WTC11 (cell line): ENCODE measurements around the gene LGI4.

Experiments used
- FOXJ3 ChIP-seq: sonication (generic); formaldehyde crosslinking; IDR thresholded peaks from 2 replicates; pipeline ENCODE4 v1.9.0; 2021; ENCODE audit warnings: missing genetic modification reagents, mild to moderate bottlenecking, borderline replicate concordance
- NR1H2 ChIP-seq: sonication (generic); formaldehyde crosslinking; IDR thresholded peaks from 2 replicates; pipeline ENCODE4 v1.9.0; 2021; ENCODE audit warnings: mild to moderate bottlenecking, moderate library complexity, missing genetic modification reagents
- NR3C1 ChIP-seq: sonication (generic); formaldehyde crosslinking; conservative IDR thresholded peaks from 2 replicates; pipeline ENCODE4 v1.8.1; 2023; ENCODE audit warnings: low read depth, mild to moderate bottlenecking, missing genetic modification reagents
- PRDM15 ChIP-seq: sonication (generic); formaldehyde crosslinking; IDR thresholded peaks from 2 replicates; pipeline ENCODE4 v1.8.0; 2022; ENCODE audit warnings: missing genetic modification reagents
- SOX15 ChIP-seq: fragments of 250-450 bp; sonication (Bioruptor Pico); IDR thresholded peaks from 2 replicates; pipeline ENCODE4 v1.9.0; 2021; ENCODE audit warnings: mild to moderate bottlenecking
- TEAD1 ChIP-seq: sonication (generic); formaldehyde crosslinking; IDR thresholded peaks from 2 replicates; pipeline ENCODE4 v1.8.0; 2022; ENCODE audit warnings: mild to moderate bottlenecking, missing genetic modification reagents
- USF2 ChIP-seq: sonication (generic); formaldehyde crosslinking; IDR thresholded peaks from 2 replicates; pipeline ENCODE4 v1.8.1; 2023; ENCODE audit warnings: mild to moderate bottlenecking, missing genetic modification reagents, moderate library complexity
- ZNF121 ChIP-seq: sonication (generic); formaldehyde crosslinking; IDR thresholded peaks from 2 replicates; pipeline ENCODE4 v1.8.0; 2023; ENCODE audit warnings: missing genetic modification reagents
- ZNF281 ChIP-seq: sonication (generic); formaldehyde crosslinking; IDR thresholded peaks from 2 replicates; pipeline ENCODE4 v1.8.0; 2023; ENCODE audit warnings: mild to moderate bottlenecking, missing genetic modification reagents
- TF ChIP-seq, protein P1 (sequence below): fragments of 200-600 bp; IDR thresholded peaks from 2 replicates; pipeline ENCODE4 v1.8.0; 2022; ENCODE audit warnings: antibody characterized with exemption
- TF ChIP-seq, protein P2 (sequence below): sonication (generic); formaldehyde crosslinking; IDR thresholded peaks from 2 replicates; pipeline ENCODE4 v1.8.0; 2022; ENCODE audit warnings: mild to moderate bottlenecking, missing genetic modification reagents
- TF ChIP-seq, protein P3 (sequence below): sonication (generic); formaldehyde crosslinking; IDR thresholded peaks from 2 replicates; pipeline ENCODE4 v1.8.1; 2022; ENCODE audit warnings: low read depth, mild to moderate bottlenecking, moderate library complexity, missing genetic modification reagents, borderline replicate concordance

- TF ChIP-seq, protein P1, sequence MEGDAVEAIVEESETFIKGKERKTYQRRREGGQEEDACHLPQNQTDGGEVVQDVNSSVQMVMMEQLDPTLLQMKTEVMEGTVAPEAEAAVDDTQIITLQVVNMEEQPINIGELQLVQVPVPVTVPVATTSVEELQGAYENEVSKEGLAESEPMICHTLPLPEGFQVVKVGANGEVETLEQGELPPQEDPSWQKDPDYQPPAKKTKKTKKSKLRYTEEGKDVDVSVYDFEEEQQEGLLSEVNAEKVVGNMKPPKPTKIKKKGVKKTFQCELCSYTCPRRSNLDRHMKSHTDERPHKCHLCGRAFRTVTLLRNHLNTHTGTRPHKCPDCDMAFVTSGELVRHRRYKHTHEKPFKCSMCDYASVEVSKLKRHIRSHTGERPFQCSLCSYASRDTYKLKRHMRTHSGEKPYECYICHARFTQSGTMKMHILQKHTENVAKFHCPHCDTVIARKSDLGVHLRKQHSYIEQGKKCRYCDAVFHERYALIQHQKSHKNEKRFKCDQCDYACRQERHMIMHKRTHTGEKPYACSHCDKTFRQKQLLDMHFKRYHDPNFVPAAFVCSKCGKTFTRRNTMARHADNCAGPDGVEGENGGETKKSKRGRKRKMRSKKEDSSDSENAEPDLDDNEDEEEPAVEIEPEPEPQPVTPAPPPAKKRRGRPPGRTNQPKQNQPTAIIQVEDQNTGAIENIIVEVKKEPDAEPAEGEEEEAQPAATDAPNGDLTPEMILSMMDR = no peak
- TF ChIP-seq PRDM15 (CRISPR knock-in tag) (no peak), USF2 (no peak), ZNF121 (no peak), NR3C1 (CRISPR knock-in tag) (no peak), FOXJ3 (CRISPR knock-in tag) (no peak), NR1H2 (CRISPR knock-in tag) (no peak), ZNF281 (CRISPR knock-in tag) (no peak), SOX15 (CRISPR knock-in tag) (no peak), TEAD1 (CRISPR knock-in tag) (no peak)
- TF ChIP-seq, protein P2, sequence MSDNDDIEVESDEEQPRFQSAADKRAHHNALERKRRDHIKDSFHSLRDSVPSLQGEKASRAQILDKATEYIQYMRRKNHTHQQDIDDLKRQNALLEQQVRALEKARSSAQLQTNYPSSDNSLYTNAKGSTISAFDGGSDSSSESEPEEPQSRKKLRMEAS (CRISPR knock-in tag) = no peak
- TF ChIP-seq, protein P3, sequence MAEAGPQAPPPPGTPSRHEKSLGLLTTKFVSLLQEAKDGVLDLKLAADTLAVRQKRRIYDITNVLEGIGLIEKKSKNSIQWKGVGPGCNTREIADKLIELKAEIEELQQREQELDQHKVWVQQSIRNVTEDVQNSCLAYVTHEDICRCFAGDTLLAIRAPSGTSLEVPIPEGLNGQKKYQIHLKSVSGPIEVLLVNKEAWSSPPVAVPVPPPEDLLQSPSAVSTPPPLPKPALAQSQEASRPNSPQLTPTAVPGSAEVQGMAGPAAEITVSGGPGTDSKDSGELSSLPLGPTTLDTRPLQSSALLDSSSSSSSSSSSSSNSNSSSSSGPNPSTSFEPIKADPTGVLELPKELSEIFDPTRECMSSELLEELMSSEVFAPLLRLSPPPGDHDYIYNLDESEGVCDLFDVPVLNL (CRISPR knock-in tag) = no peak
Observed at GRCh38 chr19:35157431-35157830, 22.6 kb upstream of the LGI4 start.
